ENCODE measurements around the gene NDUFA7.
"Not testable (repeated sequence)": the region's sequence is repeated elsewhere in the genome, so short reads cannot be mapped to it uniquely, and the experiment has no call there.

NDUFA7 gene

DNA sequence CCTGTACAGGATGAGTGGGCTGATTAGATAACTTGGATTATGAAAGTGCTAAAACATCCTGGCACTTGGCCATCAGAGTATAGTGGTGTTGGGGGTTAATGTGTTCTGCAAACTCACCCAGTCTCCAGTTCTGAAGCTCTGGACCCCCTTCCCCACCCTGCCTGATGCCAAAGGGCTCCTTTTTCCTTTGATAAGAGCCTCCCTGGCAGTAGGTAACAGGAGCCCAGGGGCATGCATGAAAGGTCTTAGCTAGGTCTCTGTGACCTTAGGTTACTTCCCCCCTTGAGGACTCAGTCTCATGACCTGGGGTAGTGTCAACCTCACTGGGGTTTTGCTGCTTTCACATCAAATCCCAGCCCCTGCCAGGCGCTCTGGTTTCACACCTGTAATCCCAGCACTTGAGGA lies 2.6 kb upstream of the NDUFA7 start:
- TF ChIP-seq, protein P1, sequence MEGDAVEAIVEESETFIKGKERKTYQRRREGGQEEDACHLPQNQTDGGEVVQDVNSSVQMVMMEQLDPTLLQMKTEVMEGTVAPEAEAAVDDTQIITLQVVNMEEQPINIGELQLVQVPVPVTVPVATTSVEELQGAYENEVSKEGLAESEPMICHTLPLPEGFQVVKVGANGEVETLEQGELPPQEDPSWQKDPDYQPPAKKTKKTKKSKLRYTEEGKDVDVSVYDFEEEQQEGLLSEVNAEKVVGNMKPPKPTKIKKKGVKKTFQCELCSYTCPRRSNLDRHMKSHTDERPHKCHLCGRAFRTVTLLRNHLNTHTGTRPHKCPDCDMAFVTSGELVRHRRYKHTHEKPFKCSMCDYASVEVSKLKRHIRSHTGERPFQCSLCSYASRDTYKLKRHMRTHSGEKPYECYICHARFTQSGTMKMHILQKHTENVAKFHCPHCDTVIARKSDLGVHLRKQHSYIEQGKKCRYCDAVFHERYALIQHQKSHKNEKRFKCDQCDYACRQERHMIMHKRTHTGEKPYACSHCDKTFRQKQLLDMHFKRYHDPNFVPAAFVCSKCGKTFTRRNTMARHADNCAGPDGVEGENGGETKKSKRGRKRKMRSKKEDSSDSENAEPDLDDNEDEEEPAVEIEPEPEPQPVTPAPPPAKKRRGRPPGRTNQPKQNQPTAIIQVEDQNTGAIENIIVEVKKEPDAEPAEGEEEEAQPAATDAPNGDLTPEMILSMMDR (IDR thresholded peaks at IDR 0.05; ENCODE audit: control insufficient read depth, extremely low read depth, insufficient read depth): no peak
- DNase-seq (ENCODE audit: low read depth): no peak
- H3K4me3 ChIP-seq (ENCODE audit: low read depth, low read length): no peak overlapping the region

DNA sequence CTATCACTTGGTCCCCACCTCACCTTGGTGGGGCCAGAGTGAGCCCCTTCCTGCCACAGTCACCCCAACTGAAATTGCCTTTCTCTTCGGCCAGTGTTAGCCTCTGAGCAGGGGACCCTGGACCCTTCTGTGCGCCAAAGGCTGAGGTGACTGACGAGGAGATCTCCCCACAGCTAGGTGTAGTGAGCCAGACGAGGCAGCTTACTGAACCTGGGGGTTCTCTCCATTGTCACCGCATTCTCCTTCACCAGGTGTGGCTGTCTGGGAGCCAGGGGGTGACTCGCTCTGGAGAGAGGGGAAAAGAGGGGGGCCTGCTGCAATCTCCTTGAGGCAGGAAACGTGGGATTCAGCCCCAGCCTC lies 1.4 kb upstream of the NDUFA7 start:
- DNase-seq (ENCODE audit: low read depth): no peak
- TF ChIP-seq, protein P1 (IDR thresholded peaks at IDR 0.05; ENCODE audit: control insufficient read depth, extremely low read depth, insufficient read depth): no peak
- peak overlapping the region; percentile 94 for H3K4me3 ChIP-seq (ENCODE audit: low read depth, low read length)

DNA sequence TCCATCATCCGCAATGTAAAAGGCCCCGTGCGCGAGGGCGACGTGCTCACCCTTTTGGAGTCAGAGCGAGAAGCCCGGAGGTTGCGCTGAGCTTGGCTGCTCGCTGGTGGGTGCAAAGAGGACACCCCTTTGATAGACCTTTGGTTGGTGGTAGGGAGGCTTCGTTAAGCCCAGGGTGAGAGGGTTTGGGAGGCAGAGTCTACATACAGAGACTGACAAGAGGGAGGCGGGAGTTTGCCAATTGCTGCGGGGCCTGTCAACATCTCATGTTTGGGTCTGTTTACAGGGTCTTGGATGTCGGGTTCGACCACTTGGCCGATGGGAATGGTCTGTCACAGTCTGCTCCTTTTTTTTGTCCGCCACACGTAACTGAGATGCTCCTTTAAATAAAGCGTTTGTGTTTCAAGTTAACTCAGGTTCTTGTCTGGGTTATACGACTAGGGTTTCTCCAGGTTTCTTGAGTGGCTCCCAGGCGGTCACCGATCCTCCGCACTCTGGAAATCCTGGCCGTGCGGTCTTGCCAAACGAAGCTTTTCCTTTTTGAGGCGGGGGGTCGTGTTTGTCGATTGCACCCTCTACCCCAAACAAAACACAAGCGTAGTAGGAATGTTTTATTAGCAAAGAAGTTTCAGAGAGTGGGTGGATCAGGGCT lies 937 bp upstream of the NDUFA7 start:
- DNase-seq (ENCODE audit: low read depth): no peak
- TF ChIP-seq, protein P1 (IDR thresholded peaks at IDR 0.05; ENCODE audit: control insufficient read depth, extremely low read depth, insufficient read depth): no peak
- peak overlapping the region; percentile 94 for H3K4me3 ChIP-seq (ENCODE audit: low read depth, low read length)

DNA sequence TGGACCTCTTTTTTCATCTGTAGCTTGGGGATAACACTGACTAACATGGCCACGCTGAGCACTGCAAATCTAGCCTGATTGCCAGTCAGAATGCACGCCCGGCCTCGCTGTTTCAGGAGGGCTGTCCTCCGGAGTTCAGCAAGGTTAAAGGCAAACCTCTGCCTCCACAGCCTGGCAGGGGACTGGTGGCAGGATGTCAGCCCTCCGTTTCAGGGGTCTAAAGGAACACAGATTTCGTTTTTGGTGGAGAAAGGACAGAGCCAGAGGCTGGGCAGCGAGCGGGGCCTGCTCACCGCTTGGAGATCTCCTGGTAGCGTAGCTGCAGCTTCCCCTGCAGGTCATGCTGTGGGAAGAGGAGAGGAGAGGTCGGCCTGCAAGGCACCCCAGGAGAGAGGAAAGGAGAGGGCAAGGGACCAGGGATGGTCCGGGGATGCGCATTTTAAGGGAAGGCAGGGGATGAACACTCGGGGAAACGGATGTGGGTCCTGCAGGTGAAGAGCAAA lies 560 bp downstream of the NDUFA7 start:
- no peak for DNase-seq (ENCODE audit: low read depth)
- H3K4me3 ChIP-seq (ENCODE audit: low read depth, low read length): peak overlapping the region; percentile 94
- TF ChIP-seq, protein P1 (IDR thresholded peaks at IDR 0.05; ENCODE audit: control insufficient read depth, extremely low read depth, insufficient read depth): no peak

DNA sequence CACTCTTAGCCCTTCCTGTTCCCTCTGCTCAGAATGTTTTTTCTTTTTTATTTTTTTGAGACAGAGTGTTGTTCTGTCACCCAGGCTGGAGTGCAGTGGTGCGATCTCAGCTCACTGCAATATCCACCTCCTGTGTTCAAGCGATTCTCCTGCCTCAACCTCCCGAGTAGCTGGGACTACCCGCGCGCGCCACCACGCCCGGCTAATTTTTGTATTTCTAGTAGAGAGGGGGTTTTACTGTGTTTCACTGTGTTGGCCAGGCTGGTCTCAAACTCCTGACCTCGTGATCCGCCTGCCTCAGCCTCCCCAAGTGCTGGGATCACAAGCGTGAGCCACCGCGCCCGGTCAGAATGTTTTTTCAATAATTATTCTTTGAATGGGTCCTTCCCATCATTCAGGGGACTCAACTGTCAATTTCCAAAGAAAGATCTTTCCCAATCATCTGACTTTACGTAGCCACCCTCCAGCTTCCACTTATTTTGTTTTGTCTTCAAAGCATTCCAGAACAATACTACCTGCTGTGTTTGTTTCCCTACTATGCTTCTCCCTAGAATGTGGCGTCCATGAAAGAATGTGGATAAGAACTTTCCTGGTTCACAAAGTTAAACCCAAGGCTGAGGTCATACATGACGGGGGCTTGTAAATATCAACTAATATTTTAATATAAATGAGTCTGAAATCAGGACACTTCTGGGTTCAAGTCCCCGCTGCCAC lies 1.2 kb downstream of the NDUFA7 start:
- TF ChIP-seq, protein P1 (IDR thresholded peaks at IDR 0.05; ENCODE audit: control insufficient read depth, extremely low read depth, insufficient read depth): no peak
- peak overlapping the region; percentile 94 for H3K4me3 ChIP-seq (ENCODE audit: low read depth, low read length)
- DNase-seq (ENCODE audit: low read depth): no peak

DNA sequence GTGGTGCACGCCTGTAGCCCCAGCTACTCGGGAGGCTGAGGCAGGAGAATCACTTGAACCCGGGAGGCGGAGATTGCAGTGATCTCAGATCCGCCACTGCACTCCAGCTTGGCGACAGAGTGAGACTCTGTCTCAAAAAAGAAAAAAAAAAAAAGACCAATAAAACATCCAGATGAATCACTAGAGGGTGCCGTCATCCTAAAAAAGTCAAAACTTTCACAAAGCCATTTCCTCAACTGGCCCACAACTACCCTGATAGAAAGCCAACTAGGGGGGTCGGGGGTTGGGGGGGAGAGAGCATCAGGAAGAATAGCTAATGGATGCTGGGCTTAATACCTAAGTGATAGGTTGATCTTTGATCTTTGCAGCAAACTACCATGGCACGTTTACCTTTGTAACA lies 2.3 kb downstream of the NDUFA7 start:
- not testable (repeated sequence) for DNase-seq (ENCODE audit: low read depth); H3K4me3 ChIP-seq (ENCODE audit: low read depth, low read length)

DNA sequence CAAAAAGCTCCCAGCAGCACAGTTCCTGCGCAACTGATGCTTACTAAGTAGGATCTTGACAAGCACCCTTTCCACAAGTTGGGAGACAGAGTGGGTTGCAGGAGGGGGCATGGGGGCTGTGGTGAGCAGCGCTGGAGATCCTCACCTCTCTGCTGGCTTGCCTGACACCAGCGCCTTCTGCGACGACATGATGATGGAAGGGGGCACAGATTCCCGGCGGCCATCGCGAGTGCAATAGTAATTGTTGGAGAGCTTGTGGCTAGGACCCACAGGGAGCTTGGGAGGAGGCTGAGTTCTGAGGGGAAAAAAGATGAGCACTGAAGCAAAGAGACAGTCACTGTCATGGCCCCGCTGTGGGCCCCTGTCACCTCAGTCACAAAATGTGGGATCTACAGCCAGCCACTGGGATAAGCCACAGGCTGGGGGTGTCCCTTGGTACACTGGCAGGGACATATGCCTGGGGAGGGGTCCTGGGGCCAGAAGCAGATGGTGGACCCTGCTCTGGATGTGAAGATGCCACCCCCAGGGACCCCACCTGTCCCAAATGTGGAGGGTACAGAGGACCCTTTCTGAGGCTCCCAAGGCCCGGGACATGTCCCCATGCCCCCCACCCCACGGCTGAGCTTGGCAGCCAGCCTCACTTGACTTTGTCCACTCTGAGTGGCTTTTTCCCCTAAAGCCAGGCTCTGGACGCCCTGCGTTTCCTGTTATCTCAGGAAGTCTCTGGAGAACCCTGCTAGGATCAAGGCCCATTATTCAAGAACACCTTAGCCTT lies 4.6 kb downstream of the NDUFA7 start:
- no peak overlapping the region for H3K4me3 ChIP-seq (ENCODE audit: low read depth, low read length)
- no peak for DNase-seq (ENCODE audit: low read depth)
- TF ChIP-seq, protein P1 (IDR thresholded peaks at IDR 0.05; ENCODE audit: control insufficient read depth, extremely low read depth, insufficient read depth): no peak

DNA sequence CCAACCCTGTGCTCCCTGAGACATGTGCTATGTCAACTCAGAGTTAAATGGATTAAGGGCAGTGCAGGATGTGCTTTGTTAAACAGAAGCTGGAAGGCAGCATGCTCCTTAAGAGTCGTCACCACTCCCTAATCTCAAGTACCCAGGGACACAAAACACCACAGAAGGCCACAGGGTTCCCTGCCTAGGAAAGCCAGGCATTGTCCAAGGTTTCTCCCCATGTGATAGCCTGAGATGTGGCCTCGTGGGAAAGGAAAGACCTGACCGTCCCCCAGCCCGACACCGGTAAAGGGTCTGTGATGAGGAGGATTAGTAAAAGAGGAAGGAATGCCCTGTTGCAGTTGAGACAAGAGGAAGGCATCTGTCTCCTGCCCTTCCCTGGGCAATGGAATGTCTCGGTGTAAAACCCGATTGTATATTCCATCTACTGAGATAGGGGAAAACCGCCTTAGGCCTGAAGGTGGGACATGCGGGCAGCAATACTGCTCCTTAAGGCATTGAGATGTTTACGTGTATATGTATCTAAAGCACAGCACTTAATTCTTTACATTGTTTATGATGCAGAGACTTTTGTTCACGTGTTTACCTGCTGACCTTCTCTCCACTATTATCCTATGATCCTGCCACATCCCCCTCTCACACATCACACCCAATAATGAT lies 6.1 kb downstream of the NDUFA7 start:
- DNase-seq (ENCODE audit: low read depth); H3K4me3 ChIP-seq (ENCODE audit: low read depth, low read length): not testable (repeated sequence)

All from LNCaP clone FGC (cell line).